ENCODE measurements around the gene SLC6A3.

DNA sequence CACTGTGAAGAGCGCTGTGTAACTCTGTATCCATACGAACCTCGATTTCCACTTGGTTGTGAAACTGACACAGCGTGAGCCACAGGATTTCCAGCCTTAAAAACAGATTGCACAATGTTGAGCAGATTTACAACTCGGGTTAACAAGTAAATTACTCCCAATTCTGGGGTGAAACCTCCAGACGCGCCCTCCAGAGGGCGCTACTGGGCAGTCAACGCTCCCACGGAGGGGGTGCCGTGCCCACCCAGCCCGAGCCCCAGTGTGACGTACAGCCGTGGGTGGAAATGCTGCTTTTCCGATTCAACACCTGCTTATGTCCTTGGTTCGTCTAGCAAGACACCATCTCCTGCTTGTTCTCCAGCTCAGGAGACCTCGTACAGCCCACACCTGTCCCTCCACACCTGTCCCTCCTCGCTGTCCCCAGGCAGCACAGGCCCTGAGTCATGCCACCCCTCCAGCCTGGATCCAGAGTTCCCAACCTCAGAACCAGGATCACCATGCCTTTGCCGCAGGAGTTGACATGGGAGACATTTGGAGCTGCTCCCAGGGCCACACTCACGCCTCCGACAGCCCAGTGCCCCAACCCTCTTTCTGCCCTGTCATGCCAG, 34.4 kb upstream of the SLC6A3 start:
- TF ChIP-seq, protein P1, sequence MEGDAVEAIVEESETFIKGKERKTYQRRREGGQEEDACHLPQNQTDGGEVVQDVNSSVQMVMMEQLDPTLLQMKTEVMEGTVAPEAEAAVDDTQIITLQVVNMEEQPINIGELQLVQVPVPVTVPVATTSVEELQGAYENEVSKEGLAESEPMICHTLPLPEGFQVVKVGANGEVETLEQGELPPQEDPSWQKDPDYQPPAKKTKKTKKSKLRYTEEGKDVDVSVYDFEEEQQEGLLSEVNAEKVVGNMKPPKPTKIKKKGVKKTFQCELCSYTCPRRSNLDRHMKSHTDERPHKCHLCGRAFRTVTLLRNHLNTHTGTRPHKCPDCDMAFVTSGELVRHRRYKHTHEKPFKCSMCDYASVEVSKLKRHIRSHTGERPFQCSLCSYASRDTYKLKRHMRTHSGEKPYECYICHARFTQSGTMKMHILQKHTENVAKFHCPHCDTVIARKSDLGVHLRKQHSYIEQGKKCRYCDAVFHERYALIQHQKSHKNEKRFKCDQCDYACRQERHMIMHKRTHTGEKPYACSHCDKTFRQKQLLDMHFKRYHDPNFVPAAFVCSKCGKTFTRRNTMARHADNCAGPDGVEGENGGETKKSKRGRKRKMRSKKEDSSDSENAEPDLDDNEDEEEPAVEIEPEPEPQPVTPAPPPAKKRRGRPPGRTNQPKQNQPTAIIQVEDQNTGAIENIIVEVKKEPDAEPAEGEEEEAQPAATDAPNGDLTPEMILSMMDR (IDR thresholded peaks at IDR 0.05; ENCODE audit: extremely low read depth in 1 of 2, insufficient read depth in 1 of 2, low read depth in 1 of 2, low read length in 2 of 2): peak; percentile 70 to 77
- TF ChIP-seq, protein P2, sequence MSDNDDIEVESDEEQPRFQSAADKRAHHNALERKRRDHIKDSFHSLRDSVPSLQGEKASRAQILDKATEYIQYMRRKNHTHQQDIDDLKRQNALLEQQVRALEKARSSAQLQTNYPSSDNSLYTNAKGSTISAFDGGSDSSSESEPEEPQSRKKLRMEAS (IDR thresholded peaks at IDR 0.05; ENCODE audit: insufficient read depth, insufficient read length): no peak
- TF ChIP-seq POLR2AphosphoS5 (IDR thresholded peaks at IDR 0.05; ENCODE audit: insufficient read depth, low read depth, low read length) (no peak), EZH2 (IDR thresholded peaks at IDR 0.05; ENCODE audit: borderline replicate concordance, low read depth, low read length, severe bottlenecking) (no peak), JUN (IDR thresholded peaks at IDR 0.05; ENCODE audit: borderline replicate concordance, insufficient read depth, insufficient read length, low read depth) (no peak), POLR2A (IDR thresholded peaks at IDR 0.05; ENCODE audit: low read depth, low read length) (no peak), MYC (IDR thresholded peaks at IDR 0.05; ENCODE audit: low read depth, low read length) (no peak), FOS (IDR thresholded peaks at IDR 0.05; ENCODE audit: borderline replicate concordance, insufficient read depth, low read length) (no peak)
